HG03045 (cell line): ENCODE measurements around the gene GARIN5B.
"Not testable (repeated sequence)": the region's sequence is repeated elsewhere in the genome, so short reads cannot be mapped to it uniquely, and the experiment has no call there.

ENCODE experiments used
- ATAC-seq: cut with Tn5 transposase; IDR thresholded peaks from one replicate; pipeline ENCODE4 v1.9.1; 2021; ENCODE audit warnings: mild to moderate bottlenecking, moderate library complexity; ENCODE audit not compliant: unreplicated experiment

GARIN5B gene

DNA sequence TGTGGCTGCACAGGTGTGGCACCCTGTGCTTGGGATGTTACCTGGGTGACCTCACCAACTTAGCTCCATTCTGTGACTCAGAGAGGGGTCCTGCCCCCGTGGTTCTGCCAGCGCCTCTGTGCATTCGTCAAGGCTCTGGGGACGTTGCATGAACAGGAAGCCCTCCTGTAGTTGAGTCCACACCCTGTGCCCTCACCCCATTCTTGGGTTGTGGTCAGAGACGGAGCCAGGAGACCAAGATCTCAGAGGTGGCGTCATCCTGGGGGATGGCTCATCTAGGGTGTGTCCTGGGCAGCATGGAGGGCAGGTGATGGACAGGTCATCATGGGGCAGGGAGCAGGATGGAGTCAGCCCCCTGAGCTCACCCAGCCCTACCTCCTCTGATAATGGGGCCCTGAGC lies 11.0 kb downstream of the GARIN5B start:
- no peak for ATAC-seq

DNA sequence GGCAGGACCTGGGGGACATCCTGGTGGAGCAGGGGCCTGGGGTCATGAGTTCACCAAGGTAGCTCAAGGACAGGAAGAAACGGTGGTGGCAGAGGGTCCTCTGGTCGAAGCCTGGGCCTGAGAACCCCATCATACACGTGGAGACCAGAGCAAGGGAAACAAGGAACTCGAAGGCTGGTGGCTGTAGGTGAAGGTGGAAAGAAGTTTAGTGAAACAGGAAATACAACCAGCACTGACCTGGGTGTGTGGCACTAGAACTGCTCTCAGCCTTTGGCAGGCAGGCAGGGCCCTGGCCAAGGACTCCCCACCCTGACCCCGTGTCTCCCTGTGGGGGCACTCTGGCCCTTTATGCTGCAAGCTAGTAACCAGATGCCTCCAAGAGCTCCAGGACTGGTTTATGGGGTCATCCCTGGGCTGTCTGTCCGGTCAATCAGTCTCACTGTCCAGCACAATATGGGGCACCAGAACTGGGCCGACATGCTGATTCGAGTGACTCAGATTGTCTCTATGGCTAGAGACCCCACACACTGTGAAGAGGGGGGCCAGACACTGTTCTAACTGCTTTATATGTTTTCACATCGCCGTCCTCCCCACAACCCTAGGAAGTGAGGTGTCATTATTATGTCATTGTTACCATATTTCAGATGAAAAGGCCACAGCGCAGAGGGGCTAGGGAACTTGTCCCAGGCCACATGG lies 12.3 kb downstream of the GARIN5B start:
- ATAC-seq: no peak

DNA sequence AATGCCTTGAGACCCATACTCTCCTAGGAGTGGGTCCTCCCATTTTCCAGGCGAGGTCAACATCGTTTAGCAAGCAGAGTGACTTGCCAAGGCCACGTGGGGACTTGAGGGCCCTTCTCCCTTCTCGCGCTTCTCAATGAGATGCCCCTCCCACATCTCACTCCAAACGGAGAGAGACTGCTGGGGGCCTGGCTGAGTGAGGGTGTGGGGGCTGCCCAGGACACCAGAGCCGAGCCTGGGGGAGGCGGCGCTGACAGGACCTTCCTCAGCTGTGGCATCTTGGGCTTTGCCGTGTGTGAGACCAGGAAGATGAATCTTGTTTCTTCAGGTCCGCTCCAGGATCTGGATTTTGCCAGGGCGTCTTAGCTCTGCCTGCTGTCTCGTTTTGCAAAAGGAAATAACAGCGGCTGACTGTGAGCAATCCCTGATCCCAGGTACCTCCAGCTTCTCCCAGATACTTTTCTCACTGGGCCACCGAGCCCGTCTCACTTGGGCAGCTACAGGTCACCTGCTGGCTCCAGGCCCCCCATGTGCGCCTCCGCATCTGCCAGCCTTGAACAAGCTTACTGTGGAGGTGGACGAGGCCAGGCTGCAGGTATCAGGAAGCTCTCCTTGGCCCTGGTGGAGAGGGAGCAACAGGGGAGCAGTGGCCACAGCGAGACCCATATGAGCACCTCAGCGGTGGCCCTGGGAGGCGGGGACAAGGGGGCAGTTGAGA lies 14.6 kb downstream of the GARIN5B start:
- ATAC-seq: no peak

GRCh38 chr19:55347442-55348009 lies 15.5 kb downstream of the GARIN5B start:
- no peak for ATAC-seq

GRCh38 chr19:55346725-55347441 lies 16.2 kb downstream of the GARIN5B start:
- no peak for ATAC-seq

GRCh38 chr19:55345818-55346724 lies 17.0 kb downstream of the GARIN5B start:
- ATAC-seq: no peak

GRCh38 chr19:55345101-55345817 lies 17.8 kb downstream of the GARIN5B start:
- no peak for ATAC-seq

- ATAC-seq: no peak
These were observed 18.6 kb downstream of the GARIN5B start for GRCh38 chr19:55344444-55344843.

DNA sequence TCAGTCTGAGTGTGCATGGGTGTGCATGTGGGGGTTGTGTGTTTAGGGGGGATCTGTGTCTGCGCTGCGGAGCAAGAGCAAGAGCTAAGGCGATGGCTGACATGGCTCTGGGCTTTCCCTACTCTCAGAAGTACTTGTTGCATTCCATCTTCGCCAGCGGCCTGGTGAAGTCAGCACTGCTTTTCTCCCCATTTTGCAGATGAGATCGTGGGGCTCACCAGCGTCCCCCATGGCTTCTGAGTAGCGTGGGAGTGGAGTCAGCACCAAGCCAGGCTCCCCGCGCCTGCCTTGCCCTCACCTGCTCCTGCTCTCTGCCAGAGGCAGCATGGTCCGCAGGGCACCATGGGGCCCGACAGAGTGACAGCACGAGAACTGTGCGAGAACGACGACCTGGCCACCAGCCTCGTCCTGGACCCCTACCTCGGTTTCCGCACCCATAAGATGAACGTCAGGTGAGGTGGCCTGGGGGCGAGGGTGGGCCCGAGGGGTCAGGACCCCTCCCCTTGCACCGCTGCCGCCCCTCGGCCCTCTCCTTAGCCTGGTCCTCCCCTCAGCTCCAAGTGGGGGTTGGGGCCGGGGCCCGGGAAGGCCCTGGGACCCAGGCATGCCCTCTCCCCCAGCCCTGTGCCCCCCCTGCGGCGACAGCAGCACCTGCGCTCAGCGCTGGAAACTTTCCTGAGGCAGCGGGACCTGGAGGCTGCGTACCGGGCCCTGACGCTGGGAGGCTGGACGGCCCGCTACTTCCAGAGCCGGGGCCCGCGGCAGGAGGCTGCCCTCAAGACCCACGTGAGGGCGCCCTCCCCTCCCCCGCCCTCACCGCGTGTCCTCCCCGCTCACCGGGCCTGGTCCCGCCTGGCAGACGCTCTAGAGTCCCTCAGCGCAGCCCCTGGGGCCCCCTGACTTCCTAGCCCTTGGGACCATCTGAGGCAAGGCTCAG lies 21.2 kb downstream of the GARIN5B start:
- no peak for ATAC-seq

DNA sequence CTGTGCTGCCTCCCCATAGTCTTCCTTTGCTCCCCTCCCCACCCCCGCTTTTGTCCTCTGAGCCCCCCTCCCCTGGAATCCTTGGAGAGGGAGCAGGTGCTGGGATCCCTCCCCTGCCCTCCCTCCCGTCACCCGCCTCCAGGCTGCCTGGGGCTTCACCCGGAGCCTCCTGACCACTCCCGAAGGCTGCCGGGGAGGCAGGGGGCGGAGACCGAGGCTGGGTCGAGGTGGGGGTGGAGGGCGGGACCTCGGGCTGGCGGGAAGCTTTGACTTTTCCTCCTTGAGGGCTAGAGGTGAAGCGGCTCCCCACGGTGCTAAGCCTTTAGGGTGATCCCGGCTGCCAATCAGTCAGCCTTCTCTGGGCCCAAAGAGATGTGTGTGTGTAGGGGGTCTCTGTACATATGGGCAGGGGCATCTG lies 21.9 kb downstream of the GARIN5B start:
- ATAC-seq: no peak

DNA sequence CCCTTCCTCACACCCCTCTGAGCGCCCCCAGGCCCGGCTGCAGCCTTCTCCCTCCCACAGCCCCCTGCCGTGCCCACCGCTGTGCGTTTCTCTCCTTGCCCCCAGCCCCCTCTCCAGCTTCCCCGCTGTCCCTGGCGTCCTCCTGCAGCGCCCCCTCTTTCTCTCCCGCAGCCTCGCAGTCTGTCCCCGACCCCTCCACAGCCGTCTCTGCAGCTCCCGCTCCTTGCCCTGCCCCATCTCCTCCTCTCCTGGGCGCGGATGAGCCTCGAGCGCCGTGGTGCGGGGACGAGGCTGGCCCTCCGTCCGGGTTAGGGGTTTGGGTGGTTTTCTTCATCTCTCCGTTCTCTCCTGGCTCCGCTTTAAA lies 22.3 kb downstream of the GARIN5B start:
- ATAC-seq: no peak

DNA sequence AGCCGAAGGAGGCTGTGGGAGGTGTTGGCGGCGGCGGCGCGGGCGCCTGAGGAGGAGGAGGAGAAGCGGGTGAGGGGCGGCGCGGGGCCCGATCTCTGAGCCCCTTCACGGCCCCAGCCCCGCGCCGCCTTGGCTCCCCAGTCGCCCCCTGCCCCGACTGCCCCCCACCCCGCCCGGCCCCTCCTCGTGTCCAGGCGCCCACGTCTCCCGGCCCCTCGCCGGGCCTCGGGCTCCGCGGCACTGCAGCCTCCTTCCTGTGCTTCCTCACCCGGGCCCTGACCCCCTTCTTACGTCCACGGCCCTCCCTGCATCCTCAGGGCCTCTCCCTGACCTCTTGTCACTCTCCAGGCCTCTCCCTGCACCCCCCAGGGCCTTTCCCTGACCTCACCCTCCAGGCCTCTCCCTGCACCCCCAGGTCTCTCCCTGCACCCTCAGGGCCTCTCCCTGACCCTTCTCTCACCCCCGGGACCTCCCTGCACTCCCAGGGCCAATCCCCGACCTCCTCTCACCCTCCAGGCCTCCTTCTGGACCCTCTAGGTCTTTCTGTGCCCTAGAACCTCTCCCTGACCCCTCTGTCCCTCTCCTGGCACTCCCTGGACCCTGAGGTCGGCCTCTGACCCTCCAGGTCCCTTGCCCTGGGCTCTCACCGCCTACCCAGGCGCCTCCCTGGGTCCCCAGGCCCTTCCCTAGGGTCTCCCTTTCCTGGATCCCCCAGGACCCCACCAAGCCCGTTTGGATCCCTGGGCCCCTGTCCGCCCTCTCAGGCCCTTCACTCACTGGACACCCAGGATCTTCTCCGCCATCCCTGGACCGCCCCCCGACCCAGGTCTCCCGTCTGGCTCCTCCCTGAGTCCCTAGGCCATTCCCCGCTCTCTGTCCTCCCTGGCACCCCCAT lies 22.9 kb downstream of the GARIN5B start:
- ATAC-seq: no peak

DNA sequence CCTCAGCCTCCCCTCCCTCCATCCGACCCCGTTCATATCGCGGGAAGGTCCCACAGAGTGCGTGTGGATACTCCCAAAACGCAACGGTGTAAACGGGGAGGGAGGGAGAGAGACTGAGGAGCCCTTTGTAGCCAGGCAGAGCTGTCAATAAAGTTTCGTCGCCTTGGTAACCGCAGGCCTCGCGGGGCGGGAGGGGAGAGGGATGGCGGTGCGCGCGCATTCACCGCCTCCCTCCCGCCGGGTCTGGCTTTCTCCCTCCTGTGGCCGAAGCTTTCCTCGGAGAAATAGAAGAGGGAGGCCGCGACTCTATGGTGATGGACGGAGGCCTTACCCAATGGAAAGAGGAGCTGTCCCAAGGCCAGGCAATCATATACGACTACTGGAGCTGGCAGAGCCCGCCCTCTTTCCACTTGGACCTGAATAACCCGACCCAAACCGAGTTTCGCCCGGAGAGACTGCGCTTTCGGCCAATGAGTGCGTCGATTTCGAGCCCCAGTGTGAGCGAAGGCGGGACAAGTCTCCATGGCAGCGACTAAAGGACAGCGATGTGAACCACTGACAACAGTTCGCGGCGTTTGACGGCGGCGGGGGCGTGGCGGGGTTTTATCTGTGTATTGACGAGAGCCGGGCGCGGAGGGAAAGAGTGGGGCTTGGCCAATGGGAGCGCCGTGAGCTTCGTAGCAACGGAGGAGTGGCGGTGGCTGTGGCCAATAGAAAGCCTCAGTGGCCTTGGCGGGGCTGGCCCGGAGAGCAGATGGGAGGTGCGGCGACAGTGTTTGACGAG lies 23.8 kb downstream of the GARIN5B start, which contains the start of gene KMT5C:
TSS of gene KMT5C (plus strand) at position 772 of the 784 bp plus-strand sequence. CDS start 2,061 bp downstream, outside the sequence.
- peak; percentile 83 for ATAC-seq

- no peak for ATAC-seq
These were observed 27.0 kb downstream of the GARIN5B start for GRCh38 chr19:55336101-55336500.

DNA sequence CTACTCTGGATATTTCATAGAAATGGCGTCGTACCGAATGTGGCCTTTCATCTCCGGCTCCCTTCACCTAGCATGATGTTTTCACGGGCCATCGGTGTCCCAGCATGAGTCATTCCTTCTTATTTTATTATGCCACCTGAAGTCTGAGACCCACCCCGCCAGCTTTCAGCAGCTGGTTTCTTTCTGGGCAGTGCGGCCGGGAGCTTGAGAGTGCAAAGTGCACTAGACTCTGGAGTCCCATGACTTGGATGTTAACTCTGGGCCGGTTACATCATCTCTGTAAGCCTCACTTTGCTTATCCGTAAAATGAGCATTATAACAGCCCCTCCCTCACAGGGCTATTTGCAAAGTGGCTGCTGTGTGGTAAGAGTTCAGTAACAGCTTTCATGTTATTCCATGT lies 29.2 kb downstream of the GARIN5B start:
- no peak for ATAC-seq

DNA sequence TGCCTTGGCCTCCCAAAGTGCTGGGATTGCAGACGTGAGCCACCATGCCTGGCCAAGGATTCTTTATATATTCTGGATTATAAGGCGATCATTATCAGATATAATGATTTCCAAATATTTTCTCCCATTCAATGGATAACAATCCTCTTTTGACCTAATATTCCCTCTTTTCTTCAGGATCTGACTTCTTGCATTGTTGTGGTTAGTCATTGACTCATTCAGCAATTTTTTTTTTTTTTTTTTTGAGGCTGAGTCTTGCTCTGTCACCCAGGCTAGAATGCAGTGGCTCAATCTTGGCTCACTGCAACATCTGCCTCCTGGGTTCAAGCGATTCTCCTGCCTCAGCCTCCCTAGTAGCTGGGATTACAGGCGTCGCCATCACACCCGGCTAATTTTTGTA lies 33.3 kb downstream of the GARIN5B start:
- not testable (repeated sequence) for ATAC-seq

DNA sequence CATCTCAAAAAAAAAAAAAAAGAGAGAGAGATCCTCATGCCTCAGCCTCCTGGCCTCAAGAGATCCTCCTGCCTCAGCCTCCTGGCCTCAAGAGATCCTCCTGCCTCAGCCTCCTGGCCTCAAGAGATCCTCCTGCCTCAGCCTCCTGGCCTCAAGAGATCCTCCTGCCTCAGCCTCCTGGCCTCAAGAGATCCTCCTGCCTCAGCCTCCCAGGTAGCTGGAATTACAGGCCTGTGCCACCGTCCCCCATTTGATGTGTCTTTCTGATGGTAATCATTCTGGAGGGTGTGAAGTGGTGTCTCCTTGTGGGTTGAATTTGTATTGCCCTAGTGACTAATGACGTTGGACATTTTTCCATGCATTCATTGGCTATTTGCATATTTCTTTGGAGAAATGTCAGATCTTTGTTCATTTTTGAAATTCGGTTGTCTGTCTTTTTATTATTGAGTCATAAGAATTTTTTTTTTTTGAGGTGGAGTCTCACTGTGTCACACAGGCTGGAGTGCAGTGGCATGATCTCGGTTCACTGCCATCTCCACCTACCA lies 34.2 kb downstream of the GARIN5B start:
- ATAC-seq: not testable (repeated sequence)
